ENCODE data around the gene ZNF80. TPM values are rescaled to one million over a fixed set of nuclear protein-coding genes. Genes with fewer than 3 reads are reported as not detected.

The ZNF80 gene
- total and polyA plus RNA-seq, 2 donors (not counting 3 experiments of a cell fraction or from before 2014, with no cell fraction given) = not detected

- dilution Hi-C loops (cut with MboI; ENCODE audit: extremely low pct_ligation_motif_present, low sequenced_read_pairs) (no loop called here), intact Hi-C loops (cut with micrococcal nuclease) (no loop called here)
- Histone ChIP-seq H3K4me2 (ENCODE audit: insufficient read depth, low read length) (no peak overlapping the region), H2AFZ (ENCODE audit: low read depth, low read length) (no peak overlapping the region), H3K79me2 (ENCODE audit: control insufficient read depth, insufficient read depth, low read length) (no peaks in the 10 kb centered on the region), H3K36me3 (ENCODE audit: control insufficient read depth in 2 of 2, extremely low read depth in 1 of 2, insufficient read depth in 2 of 2, low read length in 2 of 2) (no peaks in the 10 kb centered on the region), H3K4me1 (ENCODE audit: control insufficient read depth, extremely low read depth, insufficient read depth, low read length) (no peaks in the 10 kb centered on the region), H3K9me3 (replicated peaks; ENCODE audit: control insufficient read depth, insufficient read depth, low read length) (no peaks in the 10 kb centered on the region), H3K9me1 (replicated peaks; ENCODE audit: control insufficient read depth, extremely low read depth, insufficient read depth, low read length) (no peaks in the 10 kb centered on the region), H3K27me3 (ENCODE audit: control insufficient read depth in 2 of 2, insufficient read depth in 2 of 2, low read length in 2 of 2) (no peaks in the 10 kb centered on the region), H3K27ac (ENCODE audit: insufficient read depth, low read depth, low read length) (no peak overlapping the region), H3K4me3 (replicated peaks in 1 of 3; ENCODE audit: insufficient read depth in 1 of 3, low read depth in 1 of 3, low read length in 3 of 3) (no peak overlapping the region), H4K20me1 (replicated peaks; ENCODE audit: control insufficient read depth, extremely low read depth, insufficient read depth, low read length) (no peaks in the 10 kb centered on the region), H3K9ac (replicated peaks; ENCODE audit: extremely low read depth, insufficient read depth, low read length) (no peak overlapping the region)
- CTCF ChIA-PET = interaction anchor here (0.9 kb wide), 1 partner anchor 25 kb away, joined by 3 read pairs; no protein-coding TSS in a partner anchor
- FAIRE-seq = no peak
- POLR2A ChIA-PET = no interaction called here
- no TSS peak for BruUV-seq (replicated peaks)
- DNase-seq (ENCODE audit: low read depth, low spot score) = no peak
- TF ChIP-seq POLR2A (IDR thresholded peaks at IDR 0.05; ENCODE audit: low read depth, low read length) = no peak
- TF ChIP-seq POLR2AphosphoS5 (IDR thresholded peaks at IDR 0.05; ENCODE audit: insufficient read depth, low read depth, low read length) = no peak
- no peak for TF ChIP-seq MAX (IDR thresholded peaks at IDR 0.05; ENCODE audit: insufficient read depth, insufficient read length)
- no peak for TF ChIP-seq CTCF (IDR thresholded peaks at IDR 0.05; ENCODE audit: extremely low read depth in 1 of 2, insufficient read depth in 1 of 2, low read depth in 1 of 2, low read length in 2 of 2)
- no peak for TF ChIP-seq FOS (IDR thresholded peaks at IDR 0.05; ENCODE audit: borderline replicate concordance, insufficient read depth, low read length)
- no peak for TF ChIP-seq EZH2 (IDR thresholded peaks at IDR 0.05; ENCODE audit: borderline replicate concordance, low read depth, low read length, severe bottlenecking)
- no peak for TF ChIP-seq GATA2 (IDR thresholded peaks at IDR 0.05; ENCODE audit: insufficient read depth, insufficient read length, low read depth, low read length)
- no peak for TF ChIP-seq MYC (IDR thresholded peaks at IDR 0.05; ENCODE audit: low read depth, low read length)
- no peak for TF ChIP-seq JUN (IDR thresholded peaks at IDR 0.05; ENCODE audit: borderline replicate concordance, insufficient read depth, insufficient read length, low read depth)
These were observed 5.6 kb upstream of the ZNF80 start for GRCh38 chr3:114242947-114243346.

Data from endothelial cell of umbilical vein (primary cell).